Measurements from ENCODE around the gene PPP2R2B. TPM values are rescaled to one million over a fixed set of nuclear protein-coding genes. Genes with fewer than 3 reads are reported as not detected.

The PPP2R2B gene
- total RNA-seq, 1 experiment from 2014 or later: not detected

DNA sequence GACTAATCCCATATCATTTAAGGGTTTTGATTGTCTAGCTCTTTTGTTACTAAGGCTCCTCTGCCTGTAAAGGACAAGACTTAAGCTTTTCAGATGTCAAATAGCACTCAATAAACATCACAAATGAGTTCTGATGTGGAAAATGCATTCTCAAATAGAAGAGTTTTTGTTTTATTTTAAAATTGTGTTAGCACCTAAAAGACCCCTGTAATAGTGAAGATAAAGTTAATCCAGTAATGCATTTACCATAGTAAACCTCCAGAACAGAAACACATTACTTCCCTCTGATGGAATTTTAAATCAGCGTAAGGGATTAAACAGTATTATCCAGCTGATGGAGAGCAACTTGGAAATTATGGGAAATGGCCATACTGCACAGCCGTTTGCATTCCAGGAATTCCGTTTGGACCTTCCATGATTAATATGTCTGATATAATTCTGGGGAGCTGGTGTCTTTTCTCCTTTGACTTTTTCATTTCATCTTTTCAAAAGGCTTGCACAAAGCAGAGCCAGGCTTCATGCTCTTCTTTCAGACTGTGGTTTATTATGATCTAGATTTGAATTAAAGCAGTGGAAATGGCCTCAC, 105.6 kb downstream of the PPP2R2B start (continued):
- TF ChIP-seq FOSL1 (IDR thresholded peaks at IDR 0.05; ENCODE audit: low read depth) (no peak), POLR2A (IDR thresholded peaks at IDR 0.05; ENCODE audit: borderline replicate concordance, extremely low read depth, insufficient read depth, insufficient read length) (no peak)
- TF ChIP-seq, protein P1, sequence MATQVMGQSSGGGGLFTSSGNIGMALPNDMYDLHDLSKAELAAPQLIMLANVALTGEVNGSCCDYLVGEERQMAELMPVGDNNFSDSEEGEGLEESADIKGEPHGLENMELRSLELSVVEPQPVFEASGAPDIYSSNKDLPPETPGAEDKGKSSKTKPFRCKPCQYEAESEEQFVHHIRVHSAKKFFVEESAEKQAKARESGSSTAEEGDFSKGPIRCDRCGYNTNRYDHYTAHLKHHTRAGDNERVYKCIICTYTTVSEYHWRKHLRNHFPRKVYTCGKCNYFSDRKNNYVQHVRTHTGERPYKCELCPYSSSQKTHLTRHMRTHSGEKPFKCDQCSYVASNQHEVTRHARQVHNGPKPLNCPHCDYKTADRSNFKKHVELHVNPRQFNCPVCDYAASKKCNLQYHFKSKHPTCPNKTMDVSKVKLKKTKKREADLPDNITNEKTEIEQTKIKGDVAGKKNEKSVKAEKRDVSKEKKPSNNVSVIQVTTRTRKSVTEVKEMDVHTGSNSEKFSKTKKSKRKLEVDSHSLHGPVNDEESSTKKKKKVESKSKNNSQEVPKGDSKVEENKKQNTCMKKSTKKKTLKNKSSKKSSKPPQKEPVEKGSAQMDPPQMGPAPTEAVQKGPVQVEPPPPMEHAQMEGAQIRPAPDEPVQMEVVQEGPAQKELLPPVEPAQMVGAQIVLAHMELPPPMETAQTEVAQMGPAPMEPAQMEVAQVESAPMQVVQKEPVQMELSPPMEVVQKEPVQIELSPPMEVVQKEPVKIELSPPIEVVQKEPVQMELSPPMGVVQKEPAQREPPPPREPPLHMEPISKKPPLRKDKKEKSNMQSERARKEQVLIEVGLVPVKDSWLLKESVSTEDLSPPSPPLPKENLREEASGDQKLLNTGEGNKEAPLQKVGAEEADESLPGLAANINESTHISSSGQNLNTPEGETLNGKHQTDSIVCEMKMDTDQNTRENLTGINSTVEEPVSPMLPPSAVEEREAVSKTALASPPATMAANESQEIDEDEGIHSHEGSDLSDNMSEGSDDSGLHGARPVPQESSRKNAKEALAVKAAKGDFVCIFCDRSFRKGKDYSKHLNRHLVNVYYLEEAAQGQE (IDR thresholded peaks at IDR 0.05; ENCODE audit: low read depth): no peak

GRCh38 chr5:146770980-146771379, 107.6 kb downstream of the PPP2R2B start:
- RAD21 ChIA-PET (ENCODE audit: low non-redundant PET in 1 of 2, low total read pairs in 2 of 2, uncharacterized antibody in 2 of 2, unreplicated experiment in 2 of 2): no interaction called here
- intact Hi-C loops (cut with micrococcal nuclease): no loop called here
- Histone ChIP-seq H3K9me2 (ENCODE audit: insufficient read depth) (no peaks in the 10 kb centered on the region), H3K4me1 (ENCODE audit: control insufficient read depth in 1 of 2, insufficient read depth in 2 of 2, low read length in 2 of 2) (no peaks in the 10 kb centered on the region), H3K27me3 (ENCODE audit: insufficient read depth, low read length) (no peaks in the 10 kb centered on the region; the same call in 1 of the 2 replicates), H3K27ac (ENCODE audit: low read depth, low read length) (no peak overlapping the region), H3K4me3 (replicated peaks in 1 of 2; ENCODE audit: low read depth in 1 of 2, low read length in 2 of 2) (no peak overlapping the region), H3K79me2 (ENCODE audit: insufficient read depth, low read length) (no peaks in the 10 kb centered on the region), H2AFZ (ENCODE audit: low read depth, low read length, poor library complexity, severe bottlenecking) (no peak overlapping the region), H3K9me3 (ENCODE audit: control insufficient read depth in 1 of 2, insufficient read depth in 1 of 2, low read depth in 1 of 2, low read length in 2 of 2) (no peaks in the 10 kb centered on the region), H3K4me2 (ENCODE audit: low read length) (no peak overlapping the region), H3K9ac (ENCODE audit: low read length) (no peak overlapping the region), H3K36me3 (ENCODE audit: control insufficient read depth in 1 of 2, insufficient read depth in 2 of 2, low read length in 2 of 2) (no peaks in the 10 kb centered on the region), H4K20me1 (ENCODE audit: insufficient read depth) (no peaks in the 10 kb centered on the region)
- ATAC-seq: no peak
- no peak for TF ChIP-seq ZFX (IDR thresholded peaks at IDR 0.05)
- no peak for TF ChIP-seq TCF7L2 (IDR thresholded peaks at IDR 0.05; ENCODE audit: borderline replicate concordance, extremely low read depth, insufficient read depth, insufficient read length)
- TF ChIP-seq, protein P2, sequence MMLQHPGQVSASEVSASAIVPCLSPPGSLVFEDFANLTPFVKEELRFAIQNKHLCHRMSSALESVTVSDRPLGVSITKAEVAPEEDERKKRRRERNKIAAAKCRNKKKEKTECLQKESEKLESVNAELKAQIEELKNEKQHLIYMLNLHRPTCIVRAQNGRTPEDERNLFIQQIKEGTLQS (IDR thresholded peaks at IDR 0.05): no peak
- TF ChIP-seq POLR2AphosphoS5 (IDR thresholded peaks at IDR 0.05; ENCODE audit: low read depth, low read length): no peak
- TF ChIP-seq ELF1 (IDR thresholded peaks at IDR 0.05; ENCODE audit: borderline replicate concordance, low read depth): no peak
- TF ChIP-seq JUND (IDR thresholded peaks at IDR 0.05): no peak
- TF ChIP-seq, protein P3, sequence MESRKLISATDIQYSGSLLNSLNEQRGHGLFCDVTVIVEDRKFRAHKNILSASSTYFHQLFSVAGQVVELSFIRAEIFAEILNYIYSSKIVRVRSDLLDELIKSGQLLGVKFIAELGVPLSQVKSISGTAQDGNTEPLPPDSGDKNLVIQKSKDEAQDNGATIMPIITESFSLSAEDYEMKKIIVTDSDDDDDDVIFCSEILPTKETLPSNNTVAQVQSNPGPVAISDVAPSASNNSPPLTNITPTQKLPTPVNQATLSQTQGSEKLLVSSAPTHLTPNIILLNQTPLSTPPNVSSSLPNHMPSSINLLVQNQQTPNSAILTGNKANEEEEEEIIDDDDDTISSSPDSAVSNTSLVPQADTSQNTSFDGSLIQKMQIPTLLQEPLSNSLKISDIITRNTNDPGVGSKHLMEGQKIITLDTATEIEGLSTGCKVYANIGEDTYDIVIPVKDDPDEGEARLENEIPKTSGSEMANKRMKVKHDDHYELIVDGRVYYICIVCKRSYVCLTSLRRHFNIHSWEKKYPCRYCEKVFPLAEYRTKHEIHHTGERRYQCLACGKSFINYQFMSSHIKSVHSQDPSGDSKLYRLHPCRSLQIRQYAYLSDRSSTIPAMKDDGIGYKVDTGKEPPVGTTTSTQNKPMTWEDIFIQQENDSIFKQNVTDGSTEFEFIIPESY (IDR thresholded peaks at IDR 0.05; ENCODE audit: extremely low read depth, insufficient replicate concordance, low read length): no peak
- no peak for TF ChIP-seq MAX (IDR thresholded peaks at IDR 0.05)
- no peak for TF ChIP-seq SP1 (IDR thresholded peaks at IDR 0.05; ENCODE audit: low read depth)
- CTCF ChIA-PET: no interaction called here
- DNase-seq (ENCODE audit: low read depth, low spot score): no peak
- POLR2A ChIA-PET: no interaction called here
- BruUV-seq (replicated peaks): no TSS peak
